Gastroesophageal sphincter (tissue), 3 donors: ENCODE data around the gene CERS2.

ENCODE experiments used
- CTCF ChIP-seq, 4 experiments: fragments of 200-600 bp in 2 of 4; fragments of 450-650 bp in 2 of 4; sonication (generic) in 1 of 4; IDR thresholded peaks; one replicate each; pipeline ENCODE4 v1.5.1; 2017 to 2019; ENCODE audit warnings: antibody characterized with exemption in 4 of 4, mild to moderate bottlenecking in 2 of 4, moderate library complexity in 2 of 4
- EP300 ChIP-seq: sonication (generic); formaldehyde crosslinking; IDR thresholded peaks from one replicate; pipeline ENCODE4 v1.6.1; 2017; ENCODE audit warnings: antibody characterized with exemption, mild to moderate bottlenecking
- POLR2A ChIP-seq, 2 donors: fragments of 450-650 bp; IDR thresholded peaks; one replicate each; pipeline ENCODE4 v1.6.1; 2017; ENCODE audit warnings: antibody characterized with exemption in 2 of 2, mild to moderate bottlenecking in 2 of 2, moderate library complexity in 1 of 2
- POLR2AphosphoS5 ChIP-seq: sonication (generic); formaldehyde crosslinking; IDR thresholded peaks from one replicate; pipeline ENCODE4 v1.6.1; 2017; ENCODE audit warnings: antibody characterized with exemption

GRCh38 chr1:150968491-150968890, 6.1 kb downstream of the CERS2 start:
- TF ChIP-seq POLR2AphosphoS5 (no peak), POLR2A (IDR thresholded peaks at IDR 0.05) (no peak), CTCF (IDR thresholded peaks at IDR 0.05) (no peak), EP300 (no peak)
